GM23338 (cell line): ENCODE results near the gene INPP4A. TPM values are rescaled to one million over a fixed set of nuclear protein-coding genes. Genes with fewer than 3 reads are reported as not detected.

Experiments
- ATAC-seq: fragments of 200-7000 bp; cut with Tn5 transposase; 3 replicates; pipeline ENCODE4 v1.9.1; 2020
- DNase-seq: peaks from one replicate; pipeline ENCODE4 v3.0.0-alpha.2; 2015; ENCODE audit warnings: low spot score
- H2AFZ ChIP-seq: fragments of 200-600 bp; sonication (generic); 2 replicates; pipeline ENCODE4 v1.8.0; 2016; ENCODE audit warnings: antibody characterized with exemption, mild to moderate bottlenecking, moderate library complexity
- H3F3A ChIP-seq: fragments of 200-600 bp; sonication (generic); replicated peaks from 2 replicates; pipeline ENCODE4 v1.8.0; 2017; ENCODE audit warnings: antibody characterized with exemption, mixed run types, low read depth
- H3K27ac ChIP-seq: fragments of 200-600 bp; sonication (generic); 2 replicates; pipeline ENCODE4 v1.6.1; 2016; ENCODE audit warnings: low read depth
- H3K27me3 ChIP-seq: fragments of 200-600 bp; sonication (generic); 2 replicates; pipeline ENCODE4 v1.8.0; 2016; ENCODE audit warnings: mild to moderate bottlenecking, mixed run types, moderate library complexity; ENCODE audit not compliant: insufficient read depth
- H3K36me3 ChIP-seq: fragments of 200-600 bp; sonication (generic); 2 replicates; pipeline ENCODE4 v1.8.0; 2016; ENCODE audit warnings: mild to moderate bottlenecking; ENCODE audit not compliant: insufficient read depth
- H3K4me1 ChIP-seq: fragments of 200-600 bp; sonication (generic); 2 replicates; pipeline ENCODE4 v1.8.0; 2016; ENCODE audit warnings: mild to moderate bottlenecking, moderate library complexity; ENCODE audit not compliant: insufficient read depth
- H3K4me2 ChIP-seq: fragments of 200-600 bp; sonication (generic); 2 replicates; pipeline ENCODE4 v1.7.1; 2017; ENCODE audit warnings: mixed run types
- H3K4me3 ChIP-seq: fragments of 200-600 bp; sonication (generic); 2 replicates; pipeline ENCODE4 v1.6.1; 2016; ENCODE audit warnings: mixed run types
- H3K79me2 ChIP-seq: fragments of 200-600 bp; sonication (generic); replicated peaks from 2 replicates; pipeline ENCODE4 v1.8.0; 2017; ENCODE audit warnings: mild to moderate bottlenecking; ENCODE audit not compliant: insufficient read depth
- H3K9me2 ChIP-seq: fragments of 200-600 bp; sonication (generic); 2 replicates; pipeline ENCODE4 v1.8.0; 2017; ENCODE audit not compliant: insufficient read depth
- H4K20me1 ChIP-seq: fragments of 200-600 bp; sonication (generic); replicated peaks from 2 replicates; pipeline ENCODE4 v1.8.0; 2017; ENCODE audit warnings: mild to moderate bottlenecking; ENCODE audit not compliant: insufficient read depth
- H3K27ac Mint-ChIP-seq: 2 replicates; pipeline ENCODE4 v1.8.0; 2020; ENCODE audit warnings: inconsistent platforms, mild to moderate bottlenecking, moderate library complexity, mixed read lengths
- H3K27me3 Mint-ChIP-seq: 3 replicates; pipeline ENCODE4 v1.8.0; 2022; ENCODE audit warnings: low read depth, mild to moderate bottlenecking, moderate library complexity, mixed read lengths, inconsistent platforms; ENCODE audit not compliant: insufficient read depth, poor library complexity
- H3K36me3 Mint-ChIP-seq: 3 replicates; pipeline ENCODE4 v1.8.0; 2021; ENCODE audit warnings: low read depth, mild to moderate bottlenecking, inconsistent platforms, moderate library complexity, mixed read lengths
- H3K4me1 Mint-ChIP-seq: 3 replicates; pipeline ENCODE4 v1.8.0; 2020; ENCODE audit warnings: mild to moderate bottlenecking, inconsistent platforms, mixed read lengths
- H3K4me3 Mint-ChIP-seq: 3 replicates; pipeline ENCODE4 v1.8.0; 2021; ENCODE audit warnings: moderate library complexity, mild to moderate bottlenecking, inconsistent platforms, mixed read lengths
- H3K9me3 Mint-ChIP-seq: 3 replicates; pipeline ENCODE4 v1.8.0; 2020; ENCODE audit warnings: moderate library complexity, mild to moderate bottlenecking, inconsistent platforms, mixed read lengths
- CREB1 ChIP-seq: fragments of 250-450 bp; sonication (Bioruptor Pico); IDR thresholded peaks from 2 replicates; pipeline ENCODE4 v1.5.0; 2020; ENCODE audit warnings: low read depth, mild to moderate bottlenecking, moderate library complexity
- ETS1 ChIP-seq: IDR thresholded peaks from 2 replicates; pipeline ENCODE4 v1.6.1; 2016; ENCODE audit warnings: antibody characterized with exemption
- EZH2 ChIP-seq: fragments of 200-600 bp; sonication (generic); IDR thresholded peaks from one replicate; pipeline ENCODE4 v1.8.0; 2017; ENCODE audit warnings: antibody characterized with exemption, mild to moderate bottlenecking, low read depth; ENCODE audit not compliant: unreplicated experiment
- JUNB ChIP-seq: IDR thresholded peaks from one replicate; pipeline ENCODE4 v1.6.1; 2016; ENCODE audit warnings: antibody characterized with exemption; ENCODE audit not compliant: unreplicated experiment
- POLR2AphosphoS5 ChIP-seq: IDR thresholded peaks from 2 replicates; pipeline ENCODE4 v1.6.1; 2016; ENCODE audit warnings: antibody characterized with exemption, low read depth
- STAT1 ChIP-seq: IDR thresholded peaks from one replicate; pipeline ENCODE4 v1.6.1; 2016; ENCODE audit warnings: antibody characterized with exemption; ENCODE audit not compliant: unreplicated experiment
- ZNF114 ChIP-seq: fragments of 250-450 bp; sonication (Bioruptor Pico); IDR thresholded peaks from 2 replicates; pipeline ENCODE4 v1.5.0; 2020; ENCODE audit warnings: mild to moderate bottlenecking, moderate library complexity
- polyA plus RNA-seq: library from polyadenylated mRNA; unstranded; fragments of >200 nt; fragmentation: Nextera tagmentation; extraction: Ambion mirVana; gene quantifications from 2 replicates; pipeline ENCODE4 v1.2.1, GENCODE V29; 2016
- total RNA-seq: library from RNA; depleted of rRNA; stranded (reverse); fragments of >200 nt; shearing (Covaris generic); gene quantifications from 2 replicates; pipeline ENCODE4 v1.2.3, GENCODE V29; 2014
- TF ChIP-seq, protein P1 (sequence below): fragments of 250-450 bp; sonication (Bioruptor Pico); IDR thresholded peaks from 2 replicates; pipeline ENCODE4 v1.5.0; 2020; ENCODE audit warnings: mild to moderate bottlenecking, moderate library complexity

Gene INPP4A
- total and polyA plus RNA-seq, 2 experiments from 2014 or later: 8.5 to 36.9 TPM

- TF ChIP-seq, protein P1, sequence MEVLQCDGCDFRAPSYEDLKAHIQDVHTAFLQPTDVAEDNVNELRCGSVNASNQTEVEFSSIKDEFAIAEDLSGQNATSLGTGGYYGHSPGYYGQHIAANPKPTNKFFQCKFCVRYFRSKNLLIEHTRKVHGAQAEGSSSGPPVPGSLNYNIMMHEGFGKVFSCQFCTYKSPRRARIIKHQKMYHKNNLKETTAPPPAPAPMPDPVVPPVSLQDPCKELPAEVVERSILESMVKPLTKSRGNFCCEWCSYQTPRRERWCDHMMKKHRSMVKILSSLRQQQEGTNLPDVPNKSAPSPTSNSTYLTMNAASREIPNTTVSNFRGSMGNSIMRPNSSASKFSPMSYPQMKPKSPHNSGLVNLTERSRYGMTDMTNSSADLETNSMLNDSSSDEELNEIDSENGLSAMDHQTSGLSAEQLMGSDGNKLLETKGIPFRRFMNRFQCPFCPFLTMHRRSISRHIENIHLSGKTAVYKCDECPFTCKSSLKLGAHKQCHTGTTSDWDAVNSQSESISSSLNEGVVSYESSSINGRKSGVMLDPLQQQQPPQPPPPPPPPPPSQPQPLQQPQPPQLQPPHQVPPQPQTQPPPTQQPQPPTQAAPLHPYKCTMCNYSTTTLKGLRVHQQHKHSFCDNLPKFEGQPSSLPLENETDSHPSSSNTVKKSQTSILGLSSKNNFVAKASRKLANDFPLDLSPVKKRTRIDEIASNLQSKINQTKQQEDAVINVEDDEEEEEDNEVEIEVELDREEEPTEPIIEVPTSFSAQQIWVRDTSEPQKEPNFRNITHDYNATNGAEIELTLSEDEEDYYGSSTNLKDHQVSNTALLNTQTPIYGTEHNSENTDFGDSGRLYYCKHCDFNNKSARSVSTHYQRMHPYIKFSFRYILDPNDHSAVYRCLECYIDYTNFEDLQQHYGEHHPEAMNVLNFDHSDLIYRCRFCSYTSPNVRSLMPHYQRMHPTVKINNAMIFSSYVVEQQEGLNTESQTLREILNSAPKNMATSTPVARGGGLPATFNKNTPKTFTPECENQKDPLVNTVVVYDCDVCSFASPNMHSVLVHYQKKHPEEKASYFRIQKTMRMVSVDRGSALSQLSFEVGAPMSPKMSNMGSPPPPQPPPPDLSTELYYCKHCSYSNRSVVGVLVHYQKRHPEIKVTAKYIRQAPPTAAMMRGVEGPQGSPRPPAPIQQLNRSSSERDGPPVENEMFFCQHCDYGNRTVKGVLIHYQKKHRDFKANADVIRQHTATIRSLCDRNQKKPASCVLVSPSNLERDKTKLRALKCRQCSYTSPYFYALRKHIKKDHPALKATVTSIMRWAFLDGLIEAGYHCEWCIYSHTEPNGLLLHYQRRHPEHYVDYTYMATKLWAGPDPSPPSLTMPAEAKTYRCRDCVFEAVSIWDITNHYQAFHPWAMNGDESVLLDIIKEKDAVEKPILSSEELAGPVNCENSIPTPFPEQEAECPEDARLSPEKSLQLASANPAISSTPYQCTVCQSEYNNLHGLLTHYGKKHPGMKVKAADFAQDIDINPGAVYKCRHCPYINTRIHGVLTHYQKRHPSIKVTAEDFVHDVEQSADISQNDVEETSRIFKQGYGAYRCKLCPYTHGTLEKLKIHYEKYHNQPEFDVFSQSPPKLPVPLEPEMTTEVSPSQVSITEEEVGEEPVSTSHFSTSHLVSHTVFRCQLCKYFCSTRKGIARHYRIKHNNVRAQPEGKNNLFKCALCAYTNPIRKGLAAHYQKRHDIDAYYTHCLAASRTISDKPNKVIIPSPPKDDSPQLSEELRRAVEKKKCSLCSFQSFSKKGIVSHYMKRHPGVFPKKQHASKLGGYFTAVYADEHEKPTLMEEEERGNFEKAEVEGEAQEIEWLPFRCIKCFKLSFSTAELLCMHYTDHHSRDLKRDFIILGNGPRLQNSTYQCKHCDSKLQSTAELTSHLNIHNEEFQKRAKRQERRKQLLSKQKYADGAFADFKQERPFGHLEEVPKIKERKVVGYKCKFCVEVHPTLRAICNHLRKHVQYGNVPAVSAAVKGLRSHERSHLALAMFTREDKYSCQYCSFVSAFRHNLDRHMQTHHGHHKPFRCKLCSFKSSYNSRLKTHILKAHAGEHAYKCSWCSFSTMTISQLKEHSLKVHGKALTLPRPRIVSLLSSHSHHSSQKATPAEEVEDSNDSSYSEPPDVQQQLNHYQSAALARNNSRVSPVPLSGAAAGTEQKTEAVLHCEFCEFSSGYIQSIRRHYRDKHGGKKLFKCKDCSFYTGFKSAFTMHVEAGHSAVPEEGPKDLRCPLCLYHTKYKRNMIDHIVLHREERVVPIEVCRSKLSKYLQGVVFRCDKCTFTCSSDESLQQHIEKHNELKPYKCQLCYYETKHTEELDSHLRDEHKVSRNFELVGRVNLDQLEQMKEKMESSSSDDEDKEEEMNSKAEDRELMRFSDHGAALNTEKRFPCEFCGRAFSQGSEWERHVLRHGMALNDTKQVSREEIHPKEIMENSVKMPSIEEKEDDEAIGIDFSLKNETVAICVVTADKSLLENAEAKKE (CRISPR knock-in tag): no peak
- no peak for TF ChIP-seq EZH2
- no peak for TF ChIP-seq CREB1 (CRISPR knock-in tag)
Observed at GRCh38 chr2:98473995-98474780, 29.5 kb downstream of the INPP4A start (continued).

GRCh38 chr2:98474979-98475632 lies 30.4 kb downstream of the INPP4A start:
- Histone ChIP-seq H3K4me3 (no peak overlapping the region), H3K27me3 (no peaks in the 10 kb centered on the region), H2AFZ (no peak overlapping the region), H3K9me2 (no peaks in the 10 kb centered on the region), H3K79me2 (peaks cover 73% of the 10 kb centered on the region), H3F3A (no peaks in the 10 kb centered on the region), H3K4me1 (peaks cover 18% of the 10 kb centered on the region), H3K27ac (0 out of 2 replicates have a peak overlapping the region, but pooled peaks have one; percentile 55), H3K4me2 (peak overlapping the region; percentile 21), H4K20me1 (peaks cover 16% of the 10 kb centered on the region; the same call in 1 of the 2 replicates), H3K36me3 (no peaks in the 10 kb centered on the region)
- ATAC-seq (peak; percentile 20), DNase-seq (no peak)
- Mint-ChIP-seq H3K36me3 (no peaks in the 10 kb centered on the region), H3K4me3 (no peak overlapping the region), H3K9me3 (no peaks in the 10 kb centered on the region), H3K27ac (no peak overlapping the region), H3K27me3 (peaks cover 6% of the 10 kb centered on the region), H3K4me1 (peaks cover 47% of the 10 kb centered on the region)
- TF ChIP-seq CREB1 (CRISPR knock-in tag) (no peak), JUNB (no peak), ETS1 (no peak), STAT1 (no peak), POLR2AphosphoS5 (no peak), ZNF114 (CRISPR knock-in tag) (no peak)
